Measurements from ENCODE around the gene MAN1A1. TPM values are rescaled to one million over a fixed set of nuclear protein-coding genes. Genes with fewer than 3 reads are reported as not detected.

Gene MAN1A1
- total RNA-seq, 1 donor from 2014 or later = 3.0 TPM

GRCh38 chr6:119226089-119226488 is 123.5 kb downstream of the MAN1A1 start:
- Mint-ChIP-seq H3K36me3 (ENCODE audit: low read depth) (no peaks in the 10 kb centered on the region), H3K4me3 (no peak overlapping the region), H3K4me1 (peaks cover 4% of the 10 kb centered on the region), H3K27me3 (ENCODE audit: low read depth) (no peaks in the 10 kb centered on the region), H3K9me3 (no peaks in the 10 kb centered on the region), H3K27ac (ENCODE audit: unreplicated experiment) (no peak overlapping the region)
- TF ChIP-seq CTCF (conservative IDR thresholded peaks at IDR 0.05) = no peak
- no peak for DNase-seq (ENCODE audit: low read depth, low spot score)

GRCh38 chr6:119224095-119224701 is 125.4 kb downstream of the MAN1A1 start:
- Mint-ChIP-seq H3K4me1 (peaks cover 4% of the 10 kb centered on the region), H3K36me3 (ENCODE audit: low read depth) (no peaks in the 10 kb centered on the region), H3K4me3 (no peak overlapping the region), H3K9me3 (no peaks in the 10 kb centered on the region), H3K27ac (ENCODE audit: unreplicated experiment) (no peak overlapping the region), H3K27me3 (ENCODE audit: low read depth) (no peaks in the 10 kb centered on the region)
- no peak for TF ChIP-seq CTCF (conservative IDR thresholded peaks at IDR 0.05)
- no peak for DNase-seq (ENCODE audit: low read depth, low spot score)

GRCh38 chr6:119220452-119220851 is 129.1 kb downstream of the MAN1A1 start:
- TF ChIP-seq CTCF (conservative IDR thresholded peaks at IDR 0.05) = no peak
- no peaks in the 10 kb centered on the region for H3K4me1 Mint-ChIP-seq
- no peak for DNase-seq (ENCODE audit: low read depth, low spot score)
- no peaks in the 10 kb centered on the region for H3K36me3 Mint-ChIP-seq (ENCODE audit: low read depth)
- H3K9me3 Mint-ChIP-seq = no peaks in the 10 kb centered on the region
- H3K27ac Mint-ChIP-seq (ENCODE audit: unreplicated experiment) = no peak overlapping the region
- H3K27me3 Mint-ChIP-seq (ENCODE audit: low read depth) = no peaks in the 10 kb centered on the region
- H3K4me3 Mint-ChIP-seq = no peak overlapping the region

GRCh38 chr6:119218548-119218947 is 131.0 kb downstream of the MAN1A1 start:
- Mint-ChIP-seq H3K4me1 (no peaks in the 10 kb centered on the region), H3K27me3 (ENCODE audit: low read depth) (no peaks in the 10 kb centered on the region), H3K9me3 (no peaks in the 10 kb centered on the region), H3K4me3 (no peak overlapping the region), H3K27ac (ENCODE audit: unreplicated experiment) (no peak overlapping the region), H3K36me3 (ENCODE audit: low read depth) (no peaks in the 10 kb centered on the region)
- no peak for DNase-seq (ENCODE audit: low read depth, low spot score)
- TF ChIP-seq CTCF (conservative IDR thresholded peaks at IDR 0.05) = no peak

- H3K4me1 Mint-ChIP-seq = no peaks in the 10 kb centered on the region
- H3K4me3 Mint-ChIP-seq = no peak overlapping the region
- no peaks in the 10 kb centered on the region for H3K27me3 Mint-ChIP-seq (ENCODE audit: low read depth)
- DNase-seq (ENCODE audit: low read depth, low spot score) = no peak
- TF ChIP-seq CTCF (conservative IDR thresholded peaks at IDR 0.05) = no peak
- H3K27ac Mint-ChIP-seq (ENCODE audit: unreplicated experiment) = no peak overlapping the region
- no peaks in the 10 kb centered on the region for H3K36me3 Mint-ChIP-seq (ENCODE audit: low read depth)
- H3K9me3 Mint-ChIP-seq = no peaks in the 10 kb centered on the region
Measured at GRCh38 chr6:119215885-119216590, 133.5 kb downstream of the MAN1A1 start.

All from neural crest cell (in vitro differentiated cells).